ENCODE measurements around the gene KBTBD3. TPM values are rescaled to one million over a fixed set of nuclear protein-coding genes. Genes with fewer than 3 reads are reported as not detected.

The KBTBD3 gene
- total RNA-seq: 3.4 and 3.9 TPM in 2 replicates

- DNase-seq: peak; percentile 100
Observed at GRCh38 chr11:106076919-106077608, at the start of gene KBTBD3. Gene KBTBD3 (minus strand): TSS chr11:106077347. CDS start chr11:106059097, 18,250 bp downstream.

GRCh38 chr11:106121570-106122320 is 44.6 kb upstream of the KBTBD3 start:
- no peak for DNase-seq

GRCh38 chr11:106105986-106106385 is 28.8 kb upstream of the KBTBD3 start:
- DNase-seq: no peak

GRCh38 chr11:106101819-106102218 is 24.7 kb upstream of the KBTBD3 start:
- DNase-seq: peak; percentile 57

GRCh38 chr11:106101370-106101769 is 24.2 kb upstream of the KBTBD3 start:
- no peak for DNase-seq

GRCh38 chr11:106098893-106099553 is 21.9 kb upstream of the KBTBD3 start:
- no peak for DNase-seq

GRCh38 chr11:106092446-106092845 is 15.3 kb upstream of the KBTBD3 start:
- DNase-seq: no peak

- DNase-seq: peak; percentile 68
Observed at GRCh38 chr11:106091480-106092123, 14.5 kb upstream of the KBTBD3 start.

- no peak for DNase-seq
Observed at GRCh38 chr11:106088896-106089295, 11.7 kb upstream of the KBTBD3 start.

- DNase-seq: peak; percentile 79
Observed at GRCh38 chr11:106087815-106088435, 10.8 kb upstream of the KBTBD3 start.

- DNase-seq: no peak
Observed at GRCh38 chr11:106086850-106087249, 9.7 kb upstream of the KBTBD3 start.

- no peak for DNase-seq
Observed at GRCh38 chr11:106086135-106086534, 9.0 kb upstream of the KBTBD3 start.

- no peak for DNase-seq
Observed at GRCh38 chr11:106082096-106082495, 4.9 kb upstream of the KBTBD3 start.

- DNase-seq: peak; percentile 49
Observed at GRCh38 chr11:106077609-106078455, 685 bp upstream of the KBTBD3 start, which contains the start of gene AASDHPPT. Gene AASDHPPT (plus strand): TSS chr11:106077662. CDS start chr11:106077711, 49 bp downstream.

GRCh38 chr11:106076171-106076918 is 802 bp downstream of the KBTBD3 start:
- no peak for DNase-seq

- peak; percentile 7 for DNase-seq
Observed at GRCh38 chr11:106072804-106073203, 4.3 kb downstream of the KBTBD3 start.

GRCh38 chr11:106070606-106071005 is 6.5 kb downstream of the KBTBD3 start:
- DNase-seq: no peak

- no peak for DNase-seq
Observed at GRCh38 chr11:106063009-106063408, 14.1 kb downstream of the KBTBD3 start.

- no peak for DNase-seq
Observed at GRCh38 chr11:106061954-106062949, 14.9 kb downstream of the KBTBD3 start.
